H9 (cell line): ENCODE results near the gene VIPR2. TPM values are rescaled to one million over a fixed set of nuclear protein-coding genes. Genes with fewer than 3 reads are reported as not detected.
A peak's percentile ranks its signal among the peaks of the same experiment; 100 is the strongest.

Experiments used
- DNase-seq: peaks from one replicate; pipeline ENCODE4 v3.0.0-alpha.2; 2017
- H2AFZ ChIP-seq: one replicate; pipeline ENCODE4 v1.6.1; 2013; ENCODE audit warnings: mild to moderate bottlenecking, low read length, control low read depth, moderate library complexity
- H2AK5ac ChIP-seq: 2 replicates; pipeline ENCODE4 v1.6.1; 2013; ENCODE audit warnings: low read length, control low read depth, mixed read lengths; ENCODE audit not compliant: insufficient read length
- H2BK120ac ChIP-seq: one replicate; pipeline ENCODE4 v1.6.1; 2013; ENCODE audit warnings: low read depth, mild to moderate bottlenecking, low read length, control low read depth, inconsistent platforms; ENCODE audit not compliant: poor library complexity, severe bottlenecking
- H2BK12ac ChIP-seq: 2 replicates; pipeline ENCODE4 v1.6.1; 2013; ENCODE audit warnings: low read length, control low read depth, mixed read lengths, low read depth; ENCODE audit not compliant: insufficient read length
- H2BK15ac ChIP-seq: 2 replicates; pipeline ENCODE4 v1.6.1; 2013; ENCODE audit warnings: low read depth, low read length, control low read depth
- H2BK20ac ChIP-seq: one replicate; pipeline ENCODE4 v1.6.1; 2013; ENCODE audit warnings: low read depth, mild to moderate bottlenecking, low read length, control low read depth, inconsistent platforms; ENCODE audit not compliant: poor library complexity, severe bottlenecking
- H2BK5ac ChIP-seq: 2 replicates; pipeline ENCODE4 v1.6.1; 2013; ENCODE audit warnings: low read length, control low read depth, mixed read lengths; ENCODE audit not compliant: insufficient read length
- H3K14ac ChIP-seq: 2 replicates; pipeline ENCODE4 v1.6.1; 2013; ENCODE audit warnings: low read length, control low read depth; ENCODE audit not compliant: insufficient read depth
- H3K18ac ChIP-seq: 2 replicates; pipeline ENCODE4 v1.6.1; 2013; ENCODE audit warnings: low read depth, mild to moderate bottlenecking, mixed read lengths, low read length, control low read depth; ENCODE audit not compliant: insufficient read length
- H3K23ac ChIP-seq: 2 replicates; pipeline ENCODE4 v1.6.1; 2013; ENCODE audit warnings: low read length, control low read depth, mixed read lengths, low read depth; ENCODE audit not compliant: insufficient read length
- H3K23me2 ChIP-seq: 2 replicates; pipeline ENCODE4 v1.6.1; 2013; ENCODE audit warnings: low read depth, mild to moderate bottlenecking, mixed read lengths, low read length, control low read depth; ENCODE audit not compliant: insufficient read length, poor library complexity, severe bottlenecking
- H3K27ac ChIP-seq: 2 replicates; pipeline ENCODE4 v1.5.1; 2013; ENCODE audit warnings: low read length, control low read depth, mixed read lengths, low read depth; ENCODE audit not compliant: insufficient read length
- H3K27me3 ChIP-seq: 2 replicates; pipeline ENCODE4 v1.6.1; 2013; ENCODE audit warnings: low read length, control low read depth, inconsistent platforms; ENCODE audit not compliant: insufficient read depth
- H3K4ac ChIP-seq: 2 replicates; pipeline ENCODE4 v1.6.1; 2013; ENCODE audit warnings: low read depth, mild to moderate bottlenecking, control low read depth, inconsistent platforms, low read length, moderate library complexity
- H3K4me1 ChIP-seq: 2 replicates; pipeline ENCODE4 v1.6.1; 2013; ENCODE audit warnings: low read length, control low read depth, inconsistent platforms; ENCODE audit not compliant: insufficient read depth
- H3K4me2 ChIP-seq: 2 replicates; pipeline ENCODE4 v1.6.1; 2013; ENCODE audit warnings: low read length, control low read depth, mixed read lengths; ENCODE audit not compliant: insufficient read length, insufficient read depth
- H3K56ac ChIP-seq: 2 replicates; pipeline ENCODE4 v1.6.1; 2013; ENCODE audit warnings: low read depth, mild to moderate bottlenecking, mixed read lengths, low read length, control low read depth; ENCODE audit not compliant: insufficient read length
- H3K79me1 ChIP-seq: 2 replicates; pipeline ENCODE4 v1.6.1; 2013; ENCODE audit warnings: low read depth, mild to moderate bottlenecking, moderate library complexity, low read length, control low read depth, inconsistent platforms; ENCODE audit not compliant: insufficient read depth, poor library complexity, severe bottlenecking
- H3K79me2 ChIP-seq: 2 replicates; pipeline ENCODE4 v1.6.1; 2013; ENCODE audit warnings: low read length, control low read depth, inconsistent platforms; ENCODE audit not compliant: insufficient read depth
- H3K9ac ChIP-seq: 2 replicates; pipeline ENCODE4 v1.6.1; 2013; ENCODE audit warnings: low read length, control low read depth, mixed read lengths; ENCODE audit not compliant: insufficient read length; ENCODE audit errors: extremely low read depth
- H3K9me3 ChIP-seq: one replicate; pipeline ENCODE4 v1.6.1; 2013; ENCODE audit warnings: low read depth, low read length, inconsistent platforms; ENCODE audit not compliant: control insufficient read depth
- H3T11ph ChIP-seq: one replicate; pipeline ENCODE4 v1.6.1; 2013; ENCODE audit warnings: mild to moderate bottlenecking, low read length, control low read depth, inconsistent platforms
- H4K20me1 ChIP-seq: one replicate; pipeline ENCODE4 v1.6.1; 2013; ENCODE audit not compliant: control insufficient read depth, insufficient read length, insufficient read depth
- H4K5ac ChIP-seq: 2 replicates; pipeline ENCODE4 v1.6.1; 2013; ENCODE audit warnings: low read depth, mild to moderate bottlenecking, mixed read lengths, low read length, control low read depth; ENCODE audit not compliant: insufficient read length
- H4K8ac ChIP-seq: replicated peaks from 2 replicates; pipeline ENCODE4 v1.6.1; 2013; ENCODE audit warnings: low read length, control low read depth, mixed read lengths, low read depth; ENCODE audit not compliant: insufficient read length
- H4K91ac ChIP-seq: 2 replicates; pipeline ENCODE4 v1.6.1; 2013; ENCODE audit warnings: low read depth, mild to moderate bottlenecking, moderate library complexity, mixed read lengths, low read length, control low read depth; ENCODE audit not compliant: insufficient read length
- H3K27ac Mint-ChIP-seq, 3 experiments: 2 replicates in 2 of 3; 3 replicates in 1 of 3; pipeline ENCODE4 v1.8.0; 2020 to 2021; ENCODE audit warnings: mixed read lengths in 3 of 3, mild to moderate bottlenecking in 1 of 3, moderate library complexity in 1 of 3
- H3K27me3 Mint-ChIP-seq: 2 replicates; pipeline ENCODE4 v1.8.0; 2021; ENCODE audit warnings: low read depth, mild to moderate bottlenecking, moderate library complexity, mixed read lengths
- H3K36me3 Mint-ChIP-seq, 3 experiments: 2 replicates in 2 of 3; 3 replicates in 1 of 3; pipeline ENCODE4 v1.8.0; 2020 to 2021; ENCODE audit warnings: low read depth in 3 of 3, mixed read lengths in 3 of 3; ENCODE audit not compliant: insufficient read depth in 1 of 3
- H3K4me1 Mint-ChIP-seq, 2 experiments: 2 replicates each; pipeline ENCODE4 v1.8.0; 2020; ENCODE audit warnings: mixed read lengths in 2 of 2
- H3K4me3 Mint-ChIP-seq, 2 experiments: 2 replicates in 1 of 2; 3 replicates in 1 of 2; pipeline ENCODE4 v1.8.0; 2020 to 2021; ENCODE audit warnings: mild to moderate bottlenecking in 2 of 2, mixed read lengths in 2 of 2, moderate library complexity in 1 of 2
- H3K9me3 Mint-ChIP-seq, 2 experiments: 2 replicates in 1 of 2; 3 replicates in 1 of 2; pipeline ENCODE4 v1.8.0; 2020; ENCODE audit warnings: mild to moderate bottlenecking in 2 of 2, mixed read lengths in 2 of 2, moderate library complexity in 1 of 2
- CTCF ChIP-seq: fragments of 200-600 bp; sonication (generic); conservative IDR thresholded peaks from 3 replicates; pipeline ENCODE4 v1.8.0; 2021; ENCODE audit warnings: antibody characterized with exemption, mild to moderate bottlenecking
- WGBS: extraction: QIAGEN DNeasy Blood & Tissue Kit; methylation state at CpG from one replicate; pipeline ENCODE4 v1.1.7; 2013; ENCODE audit warnings: missing lambda C conversion rate, low lambda C conversion rate, mixed read lengths; ENCODE audit not compliant: insufficient read length; ENCODE audit errors: extremely low coverage; 5-methylcytosine and 5-hydroxymethylcytosine counted together
- total RNA-seq: library from RNA; stranded (reverse); gene quantifications from 2 replicates; pipeline ENCODE4 v1.2.1, GENCODE V29; 2021

VIPR2 gene
- total RNA-seq, 1 experiment from 2014 or later: 1.6 TPM

GRCh38 chr7:159034394-159034793 lies 110.3 kb downstream of the VIPR2 start:
- Mint-ChIP-seq H3K36me3 (peaks cover 0 to 4% (median 0%) of the 10 kb centered on the region in 3 experiments; a peak in 2 of 7 replicates), H3K27me3 (peaks cover 17% of the 10 kb centered on the region), H3K4me3 (peak overlapping the region in 1 of 2 experiments; percentile 23; a peak in 1 of 5 replicates), H3K4me1 (peaks cover 8 to 32% of the 10 kb centered on the region in 2 experiments), H3K9me3 (no peaks in the 10 kb centered on the region; a peak in 1 of 5 replicates), H3K27ac (peak overlapping the region in 1 of 3 experiments; percentile 35; a peak in 1 of 7 replicates)
- Histone ChIP-seq H2BK12ac (no peak overlapping the region), H3K79me2 (no peaks in the 10 kb centered on the region), H3K79me1 (no peaks in the 10 kb centered on the region), H4K91ac (no peak overlapping the region), H4K5ac (no peak overlapping the region), H3K4me2 (no peak overlapping the region), H3K27me3 (no peaks in the 10 kb centered on the region), H3K14ac (no peak overlapping the region), H3K4ac (no peak overlapping the region), H2BK120ac (no peak overlapping the region), H3T11ph (no peak overlapping the region), H3K9ac (no peak overlapping the region), H2BK20ac (no peak overlapping the region), H4K8ac (no peak overlapping the region), H3K9me3 (no peaks in the 10 kb centered on the region), H2BK5ac (no peak overlapping the region), H3K4me1 (no peaks in the 10 kb centered on the region), H3K56ac (no peak overlapping the region), H2AFZ (no peak overlapping the region), H3K18ac (no peak overlapping the region), H3K27ac (no peak overlapping the region), H3K23ac (no peak overlapping the region), H2AK5ac (no peak overlapping the region), H4K20me1 (no peaks in the 10 kb centered on the region), H3K23me2 (peaks cover 5% of the 10 kb centered on the region), H2BK15ac (no peak overlapping the region)
- no CpG with 5 or more reads among the region's 10 CpGs for WGBS
- no peak for DNase-seq
- TF ChIP-seq CTCF: no peak
